Liver (tissue), 9 donors: ENCODE data around the gene COG2. TPM values are rescaled to one million over a fixed set of nuclear protein-coding genes. Genes with fewer than 3 reads are reported as not detected.
"Not testable (repeated sequence)": the region's sequence is repeated elsewhere in the genome, so short reads cannot be mapped to it uniquely, and the experiment has no call there.

Experiments
- DNase-seq: peaks from one replicate; pipeline ENCODE4 v3.0.0-alpha.2; 2017; ENCODE audit warnings: low spot score
- H3K27ac ChIP-seq, 2 donors: one replicate each; pipeline ENCODE4 v1.7.0; 2013; ENCODE audit warnings: inconsistent platforms in 2 of 2, low read length in 2 of 2, control low read depth in 1 of 2, low read depth in 1 of 2, mild to moderate bottlenecking in 1 of 2
- H3K27me3 ChIP-seq, 4 donors: one replicate each; pipeline versions ENCODE4 v1.6.1 to v1.7.0; 2013; ENCODE audit warnings: low read length in 3 of 4, inconsistent platforms in 1 of 4, mild to moderate bottlenecking in 1 of 4, moderate library complexity in 1 of 4; ENCODE audit not compliant: control insufficient read depth in 4 of 4, insufficient read depth in 4 of 4
- H3K36me3 ChIP-seq, 4 donors: one replicate each; pipeline versions ENCODE4 v1.6.1 to v1.7.0; 2013; ENCODE audit warnings: low read length in 3 of 4, mild to moderate bottlenecking in 3 of 4, low read depth in 1 of 4, moderate library complexity in 1 of 4; ENCODE audit not compliant: control insufficient read depth in 4 of 4, insufficient read depth in 3 of 4
- H3K4me1 ChIP-seq, 4 donors: one replicate each; pipeline versions ENCODE4 v1.6.1 to v1.7.0; 2013; ENCODE audit warnings: low read length in 3 of 4, mild to moderate bottlenecking in 3 of 4, moderate library complexity in 1 of 4; ENCODE audit not compliant: control insufficient read depth in 4 of 4, insufficient read depth in 4 of 4
- H3K4me3 ChIP-seq, 3 donors: one replicate each; pipeline versions ENCODE4 v1.6.1 to v1.7.0; 2013; ENCODE audit warnings: low read length in 3 of 3, control low read depth in 1 of 3, low read depth in 1 of 3, mild to moderate bottlenecking in 1 of 3
- H3K9ac ChIP-seq, 2 donors: one replicate each; pipeline ENCODE4 v1.7.0; 2013; ENCODE audit warnings: low read length in 2 of 2, mild to moderate bottlenecking in 2 of 2, moderate library complexity in 2 of 2, control low read depth in 1 of 2, low read depth in 1 of 2
- H3K9me3 ChIP-seq, 4 donors: one replicate each; pipeline versions ENCODE4 v1.6.1 to v1.7.0; 2013; ENCODE audit warnings: low read length in 3 of 4; ENCODE audit not compliant: control insufficient read depth in 4 of 4
- ATF3 ChIP-seq: IDR thresholded peaks from 2 replicates; pipeline ENCODE4 v1.6.1; 2016; ENCODE audit warnings: antibody characterized with exemption
- CTCF ChIP-seq: fragments of 150-350 bp; IDR thresholded peaks from 2 replicates; pipeline ENCODE4 v1.5.1; 2017; ENCODE audit warnings: improper control_type of control experiment, low read depth, low read length; ENCODE audit not compliant: missing input control
- EGR1 ChIP-seq, 2 donors: IDR thresholded peaks; 2 replicates each; pipeline ENCODE4 v1.6.1; 2016 to 2018; ENCODE audit warnings: antibody characterized with exemption in 2 of 2, low read depth in 2 of 2
- FOXA2 ChIP-seq: IDR thresholded peaks from 2 replicates; pipeline ENCODE4 v1.6.1; 2016; ENCODE audit warnings: antibody characterized with exemption
- GABPA ChIP-seq, 2 donors: IDR thresholded peaks in 1 of 2; conservative IDR thresholded peaks in 1 of 2; 2 replicates each; pipeline ENCODE4 v1.6.1; 2016; ENCODE audit warnings: antibody characterized with exemption in 2 of 2, mild to moderate bottlenecking in 1 of 2, moderate library complexity in 1 of 2
- HNF4A ChIP-seq, 2 donors: conservative IDR thresholded peaks; 2 replicates each; pipeline ENCODE4 v1.6.1; 2016; ENCODE audit warnings: antibody characterized with exemption in 2 of 2, mild to moderate bottlenecking in 2 of 2
- HNF4G ChIP-seq: IDR thresholded peaks from 2 replicates; pipeline ENCODE4 v1.6.1; 2016; ENCODE audit warnings: antibody characterized with exemption
- JUND ChIP-seq, 2 donors: IDR thresholded peaks; 2 replicates each; pipeline ENCODE4 v1.6.1; 2016; ENCODE audit warnings: antibody characterized with exemption in 2 of 2
- MAX ChIP-seq: IDR thresholded peaks from 2 replicates; pipeline ENCODE4 v1.6.1; 2016; ENCODE audit warnings: antibody characterized with exemption
- NR2F2 ChIP-seq: IDR thresholded peaks from 2 replicates; pipeline ENCODE4 v1.6.1; 2016; ENCODE audit warnings: antibody characterized with exemption
- RAD21 ChIP-seq, 2 donors: IDR thresholded peaks; 2 replicates each; pipeline ENCODE4 v1.6.1; 2016; ENCODE audit warnings: antibody characterized with exemption in 2 of 2, mild to moderate bottlenecking in 2 of 2
- REST ChIP-seq: IDR thresholded peaks from 2 replicates; pipeline ENCODE4 v1.6.1; 2016; ENCODE audit warnings: antibody characterized with exemption, mild to moderate bottlenecking
- RXRA ChIP-seq, 2 donors: IDR thresholded peaks; 2 replicates each; pipeline ENCODE4 v1.6.1; 2017 to 2018; ENCODE audit warnings: antibody characterized with exemption in 2 of 2, mild to moderate bottlenecking in 1 of 2
- SP1 ChIP-seq: IDR thresholded peaks from 2 replicates; pipeline ENCODE4 v1.6.1; 2018; ENCODE audit warnings: antibody characterized with exemption, mild to moderate bottlenecking
- TAF1 ChIP-seq: conservative IDR thresholded peaks from 2 replicates; pipeline ENCODE4 v1.6.1; 2016; ENCODE audit warnings: antibody characterized with exemption, mild to moderate bottlenecking
- ZBTB33 ChIP-seq: IDR thresholded peaks from 2 replicates; pipeline ENCODE4 v1.6.1; 2016; ENCODE audit warnings: antibody characterized with exemption
- WGBS: extraction: QIAGEN DNeasy Blood & Tissue Kit; methylation state at CpG from one replicate; pipeline ENCODE4 v1.1.7; 2013; 5-methylcytosine and 5-hydroxymethylcytosine counted together
- polyA plus RNA-seq, 2 donors: library from polyadenylated mRNA; stranded (reverse) in 1 of 2; unstranded in 1 of 2; fragments of 200-250 nt in 1 of 2; fragments of >200 nt in 1 of 2; fragmentation: Nextera tagmentation in 1 of 2; extraction: Ambion mirVana in 1 of 2; gene quantifications; one replicate each; pipeline versions ENCODE4 v1.2.1 to v1.2.3, GENCODE V29; 2013 to 2015
- total RNA-seq, 2 donors: library from RNA; depleted of rRNA; stranded (reverse); fragments of >200 nt; gene quantifications; one replicate each; pipeline ENCODE4 v1.2.3, GENCODE V29; 2014
- donor health status: healthy.
- donor health status: healthy.
- donor health status: healthy.
- donor health status: healthy.
- donor health status: healthy.

The COG2 gene
- total and polyA plus RNA-seq, 4 donors, result 6.4 to 16.1 (median 14.3) TPM

GRCh38 chr1:230698130-230698529, 55.8 kb downstream of the COG2 start (continued):
- no peak for TF ChIP-seq REST
- peak; percentile 63 for TF ChIP-seq CTCF
- peak; percentile 24 to 42 for TF ChIP-seq RXRA (IDR thresholded peaks at IDR 0.05)
- no peak for TF ChIP-seq FOXA2

- H3K9ac ChIP-seq, H3K27me3 ChIP-seq, H3K27ac ChIP-seq, H3K4me3 ChIP-seq, H3K9me3 ChIP-seq, H3K4me1 ChIP-seq, DNase-seq: not testable (repeated sequence)
- TF ChIP-seq JUND (IDR thresholded peaks at IDR 0.05) (peak in 1 of 2 donors; percentile 53), NR2F2 (peak; percentile 38)
- peaks cover 7 to 27% (median 18%) of the 10 kb centered on the region in 4 donors for H3K36me3 ChIP-seq
These were observed 56.7 kb downstream of the COG2 start for GRCh38 chr1:230698964-230699363.

GRCh38 chr1:230699716-230700115, 57.4 kb downstream of the COG2 start:
- WGBS, result 81% methylated on average over 1 of the region's 1 CpG
- no peak for DNase-seq
- Histone ChIP-seq H3K4me1 (peaks cover 0 to 5% (median 3%) of the 10 kb centered on the region in 4 donors), H3K9me3 (no peaks in the 10 kb centered on the region), H3K9ac (no peak overlapping the region), H3K36me3 (peaks cover 6 to 31% (median 23%) of the 10 kb centered on the region in 4 donors), H3K27me3 (no peaks in the 10 kb centered on the region), H3K27ac (no peak overlapping the region), H3K4me3 (no peak overlapping the region)
- peak in 1 of 2 donors; percentile 3 for TF ChIP-seq HNF4A (conservative IDR thresholded peaks at IDR 0.05)
- no peak for TF ChIP-seq TAF1
- TF ChIP-seq RXRA (IDR thresholded peaks at IDR 0.05), result peak in 1 of 2 donors; percentile 39
- peak in 1 of 2 donors; percentile 84 for TF ChIP-seq JUND (IDR thresholded peaks at IDR 0.05)
- no peak for TF ChIP-seq NR2F2
- TF ChIP-seq ZBTB33, result no peak
- no peak for TF ChIP-seq SP1
- TF ChIP-seq FOXA2, result no peak
- TF ChIP-seq GABPA (IDR thresholded peaks at IDR 0.05 in 1 of 2, conservative IDR thresholded peaks at IDR 0.05 in 1 of 2), result no peak
- no peak for TF ChIP-seq EGR1 (IDR thresholded peaks at IDR 0.05; ENCODE audit: low read depth in 2 of 2)
- TF ChIP-seq REST, result no peak
- no peak for TF ChIP-seq HNF4G
- TF ChIP-seq CTCF, result no peak
- TF ChIP-seq RAD21 (IDR thresholded peaks at IDR 0.05), result no peak
- no peak for TF ChIP-seq ATF3
- TF ChIP-seq MAX, result no peak
